ENCODE results near the gene ATL3.
"Not testable (repeated sequence)": the region's sequence is repeated elsewhere in the genome, so short reads cannot be mapped to it uniquely, and the experiment has no call there.

ATL3 gene, protein sequence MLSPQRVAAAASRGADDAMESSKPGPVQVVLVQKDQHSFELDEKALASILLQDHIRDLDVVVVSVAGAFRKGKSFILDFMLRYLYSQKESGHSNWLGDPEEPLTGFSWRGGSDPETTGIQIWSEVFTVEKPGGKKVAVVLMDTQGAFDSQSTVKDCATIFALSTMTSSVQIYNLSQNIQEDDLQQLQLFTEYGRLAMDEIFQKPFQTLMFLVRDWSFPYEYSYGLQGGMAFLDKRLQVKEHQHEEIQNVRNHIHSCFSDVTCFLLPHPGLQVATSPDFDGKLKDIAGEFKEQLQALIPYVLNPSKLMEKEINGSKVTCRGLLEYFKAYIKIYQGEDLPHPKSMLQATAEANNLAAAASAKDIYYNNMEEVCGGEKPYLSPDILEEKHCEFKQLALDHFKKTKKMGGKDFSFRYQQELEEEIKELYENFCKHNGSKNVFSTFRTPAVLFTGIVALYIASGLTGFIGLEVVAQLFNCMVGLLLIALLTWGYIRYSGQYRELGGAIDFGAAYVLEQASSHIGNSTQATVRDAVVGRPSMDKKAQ

DNA sequence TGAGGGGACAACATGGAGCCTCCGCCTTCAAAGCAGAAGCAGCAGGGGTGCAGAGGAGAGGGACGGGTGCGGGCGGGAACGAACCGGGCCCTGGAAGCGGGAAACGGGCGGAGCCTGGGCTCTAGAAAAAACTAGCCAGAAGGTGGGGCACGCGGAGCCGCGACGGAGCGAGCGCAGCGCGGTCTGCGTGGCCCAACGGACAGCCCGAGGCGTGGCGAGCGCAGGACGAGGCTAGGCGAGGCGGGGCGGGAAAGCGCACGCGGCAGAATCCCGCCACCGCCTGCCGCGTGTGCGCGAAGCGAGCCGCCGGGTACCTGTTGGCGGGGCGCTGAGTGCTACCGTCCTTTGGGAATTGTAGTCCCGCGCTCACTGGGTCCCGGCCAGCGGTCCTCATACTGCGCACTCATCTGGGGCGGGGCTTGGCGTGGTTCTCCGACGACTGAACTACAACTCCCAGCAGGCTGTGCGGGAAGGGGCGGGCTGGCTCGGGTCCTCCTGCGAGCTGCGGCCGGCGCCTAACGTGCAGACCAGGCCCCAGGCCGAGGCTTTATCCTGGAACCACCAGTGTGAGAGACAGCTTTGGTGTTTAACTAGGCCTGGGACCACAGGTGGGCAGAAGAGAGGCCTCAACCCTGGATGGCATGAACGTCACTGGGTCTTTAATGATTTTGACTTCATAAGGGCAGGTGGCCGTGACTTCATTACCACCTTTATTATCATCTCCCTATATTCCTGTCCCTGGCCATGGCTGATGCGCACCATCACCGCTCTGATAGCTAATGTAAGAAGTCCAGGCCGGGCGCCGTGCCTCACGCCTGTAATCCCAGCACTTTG, at the start of gene ATL3:
ATL3 (minus strand) TSS at position 55 of the 834 bp plus-strand sequence; CDS start at position 14, 41 bp downstream.
- in situ Hi-C loops (cut with MboI; ENCODE audit: low sequenced_read_pairs), result no loop called here

DNA sequence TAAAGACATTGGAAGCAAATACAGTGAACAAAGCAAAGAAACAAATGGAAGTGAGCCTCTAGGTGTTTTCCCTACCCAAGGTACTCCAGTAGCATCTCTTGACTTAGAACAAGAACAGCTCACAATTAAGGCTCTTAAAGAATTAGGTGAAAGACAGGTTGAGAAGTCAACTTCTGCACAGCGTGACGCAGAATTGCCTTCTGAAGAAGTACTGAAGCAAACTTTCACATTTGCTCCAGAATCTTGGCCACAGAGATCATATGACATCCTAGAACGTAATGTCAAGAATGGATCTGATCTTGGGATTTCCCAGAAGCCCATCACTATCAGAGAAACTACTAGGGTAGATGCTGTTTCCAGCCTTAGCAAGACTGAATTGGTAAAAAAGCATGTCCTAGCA, 49.4 kb upstream of the ATL3 start:
- in situ Hi-C loops (cut with MboI; ENCODE audit: low sequenced_read_pairs), result no loop called here

DNA sequence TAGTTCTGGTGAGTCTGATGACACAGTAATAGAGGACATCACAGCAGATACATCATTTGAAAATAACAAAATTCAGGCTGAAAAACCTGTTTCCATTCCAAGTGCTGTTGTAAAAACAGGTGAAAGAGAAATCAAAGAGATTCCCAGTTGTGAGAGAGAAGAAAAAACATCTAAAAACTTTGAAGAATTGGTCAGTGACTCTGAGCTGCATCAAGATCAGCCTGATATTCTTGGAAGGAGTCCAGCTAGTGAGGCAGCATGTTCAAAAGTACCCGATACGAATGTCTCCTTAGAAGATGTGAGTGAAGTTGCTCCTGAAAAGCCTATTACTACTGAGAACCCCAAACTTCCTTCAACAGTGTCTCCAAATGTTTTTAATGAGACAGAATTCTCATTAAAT, 48.8 kb upstream of the ATL3 start:
- in situ Hi-C loops (cut with MboI; ENCODE audit: low sequenced_read_pairs), result no loop called here

DNA sequence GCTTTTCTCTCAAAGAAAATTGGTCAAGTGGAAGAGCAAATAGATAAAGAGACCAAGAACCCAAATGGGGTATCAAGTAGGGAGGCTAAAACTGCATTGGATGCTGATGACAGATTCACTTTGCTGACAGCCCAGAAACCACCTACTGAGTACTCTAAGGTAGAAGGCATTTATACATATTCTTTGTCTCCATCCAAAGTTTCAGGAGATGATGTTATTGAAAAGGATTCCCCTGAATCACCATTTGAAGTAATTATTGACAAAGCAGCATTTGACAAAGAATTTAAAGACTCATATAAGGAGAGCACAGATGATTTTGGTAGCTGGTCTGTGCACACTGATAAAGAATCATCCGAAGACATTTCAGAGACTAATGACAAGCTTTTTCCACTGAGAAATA, 47.8 kb upstream of the ATL3 start:
- in situ Hi-C loops (cut with MboI; ENCODE audit: low sequenced_read_pairs), result no loop called here

DNA sequence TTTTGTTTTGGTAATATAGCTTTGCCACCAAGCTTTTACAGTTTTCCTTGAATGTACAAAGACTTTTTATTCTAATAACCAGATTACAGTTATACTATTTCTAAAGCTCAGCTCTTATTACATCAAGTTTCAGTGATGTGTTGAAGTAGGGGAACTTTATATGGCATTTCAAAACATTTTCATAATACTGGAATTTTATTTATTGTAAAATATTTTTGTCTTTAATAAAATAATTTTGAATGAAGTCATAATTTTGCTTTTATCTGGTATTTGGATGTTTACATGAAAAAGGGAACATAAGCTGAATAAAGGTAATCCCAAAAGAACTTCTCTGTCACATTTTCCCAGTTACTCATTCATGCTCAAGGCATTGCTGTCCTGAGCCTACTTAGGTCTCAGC, 44.9 kb upstream of the ATL3 start:
- in situ Hi-C loops (cut with MboI; ENCODE audit: low sequenced_read_pairs), result no loop called here

DNA sequence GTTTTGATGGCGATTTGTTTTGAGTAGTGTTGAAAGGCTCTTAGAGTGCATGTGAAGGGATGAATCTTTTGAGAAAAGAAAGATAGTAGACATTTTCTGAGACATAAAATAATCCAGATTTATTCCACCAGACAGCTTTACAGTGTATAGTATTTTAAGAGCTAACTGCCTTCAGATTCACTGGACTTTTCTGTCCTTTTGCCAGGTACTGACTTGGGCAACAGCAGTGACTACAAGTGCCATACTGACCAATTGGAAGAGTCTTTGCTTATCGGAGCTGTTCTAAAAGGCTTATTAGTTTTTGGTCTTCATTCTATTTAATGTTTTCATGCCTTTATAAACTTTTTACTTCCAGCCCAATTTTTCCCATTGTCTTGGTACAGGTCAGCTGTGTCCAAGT, 42.6 kb upstream of the ATL3 start:
- in situ Hi-C loops (cut with MboI; ENCODE audit: low sequenced_read_pairs), result no loop called here

DNA sequence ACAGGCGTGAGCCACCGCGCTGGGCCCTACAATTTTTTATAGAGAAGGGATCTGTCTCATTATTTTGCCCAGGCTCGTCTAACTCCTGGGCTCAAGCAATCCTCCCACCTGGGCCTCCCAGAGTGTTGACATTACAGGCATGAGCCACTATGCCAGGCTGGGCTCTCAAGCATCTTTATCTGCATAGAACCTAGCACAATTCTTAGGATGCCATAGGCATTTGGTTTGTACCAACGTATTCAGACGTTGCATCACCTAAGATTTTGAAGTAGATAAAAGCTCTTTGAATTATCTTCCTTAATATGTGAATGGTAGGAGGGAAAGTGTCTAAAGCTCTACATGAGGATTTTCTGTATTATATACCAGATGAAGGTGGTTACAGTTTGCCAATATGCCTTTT, 40.7 kb upstream of the ATL3 start:
- in situ Hi-C loops (cut with MboI; ENCODE audit: low sequenced_read_pairs), result no loop called here

DNA sequence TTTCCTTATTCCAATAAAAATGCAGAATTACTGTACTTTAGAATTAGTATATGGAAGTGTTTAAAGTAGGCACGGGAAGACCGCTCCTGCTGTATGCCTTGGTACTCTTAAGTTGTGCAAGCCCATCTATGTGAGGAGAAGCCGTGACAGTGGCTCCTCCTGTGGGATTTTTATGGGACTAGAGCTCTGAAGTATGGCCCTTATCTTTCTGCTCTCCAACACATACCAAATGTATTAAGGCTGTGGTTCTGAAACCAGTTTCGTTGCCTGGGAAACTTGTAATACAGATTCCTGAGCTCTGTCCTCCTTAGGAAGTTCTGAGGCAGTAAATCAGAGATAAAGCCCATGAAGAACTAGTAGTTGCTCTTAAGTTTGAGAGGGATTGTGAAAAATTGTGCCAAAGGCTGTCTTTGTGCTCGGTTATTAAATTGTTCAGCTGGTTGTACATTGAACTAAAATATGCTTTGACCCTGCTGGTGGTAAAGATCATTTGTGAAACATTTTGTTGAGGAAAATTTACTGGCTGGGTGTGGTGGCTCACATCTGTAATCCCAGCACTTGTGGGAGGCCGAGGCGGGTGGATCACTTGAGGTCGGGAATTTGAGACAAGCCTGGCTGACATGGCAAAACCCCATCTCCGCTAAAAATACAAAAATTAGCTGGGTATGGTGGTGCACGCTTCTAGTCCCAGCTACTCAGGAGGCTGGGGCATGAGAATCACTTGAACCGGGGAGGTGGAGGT, 39.5 kb upstream of the ATL3 start:
- in situ Hi-C loops (cut with MboI; ENCODE audit: low sequenced_read_pairs), result no loop called here

DNA sequence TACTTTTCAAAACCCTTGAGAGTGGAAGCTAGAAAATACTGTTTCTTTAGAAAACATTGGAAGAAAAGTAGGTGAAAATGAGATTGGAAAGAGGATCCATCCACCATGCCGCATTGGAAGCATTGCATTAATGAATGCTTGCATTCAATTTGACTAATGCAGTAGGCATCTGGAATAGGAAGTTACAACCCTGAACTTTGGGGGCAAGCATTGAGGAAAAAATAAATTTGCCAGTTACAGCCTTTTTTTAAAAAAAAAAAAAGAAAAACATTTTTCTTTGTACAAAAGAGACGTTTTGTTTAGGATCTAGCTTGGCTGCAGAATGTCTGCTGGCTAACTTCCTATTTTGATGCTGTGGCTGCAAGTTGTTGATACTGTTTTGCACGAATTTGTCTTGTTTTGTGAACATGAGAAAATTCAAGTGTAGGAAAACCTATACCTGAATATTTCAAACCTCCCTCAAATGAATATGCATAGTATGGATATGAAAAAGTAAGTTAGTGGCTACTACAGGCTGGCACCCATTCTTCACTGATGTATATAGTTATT, 38.2 kb upstream of the ATL3 start:
- in situ Hi-C loops (cut with MboI; ENCODE audit: low sequenced_read_pairs), result no loop called here

DNA sequence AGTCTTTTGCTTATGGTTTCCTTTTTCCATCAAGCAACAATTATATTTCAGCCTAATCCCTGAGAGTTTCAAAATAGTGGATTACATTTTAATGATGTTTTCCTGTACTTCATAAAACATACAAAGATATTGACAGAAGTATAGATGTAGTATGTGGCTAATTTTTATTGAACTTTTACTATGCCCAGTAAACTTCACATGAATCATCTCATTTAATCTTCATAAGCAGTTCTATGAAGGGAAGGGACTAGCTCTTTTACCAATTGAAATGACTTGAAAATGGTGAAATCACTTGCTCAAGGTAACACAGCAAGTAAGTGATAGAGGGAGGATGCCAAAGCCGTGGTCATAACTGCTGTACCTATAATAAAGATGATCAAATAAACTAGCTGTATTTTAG, 37.6 kb upstream of the ATL3 start:
- in situ Hi-C loops (cut with MboI; ENCODE audit: low sequenced_read_pairs), result no loop called here

DNA sequence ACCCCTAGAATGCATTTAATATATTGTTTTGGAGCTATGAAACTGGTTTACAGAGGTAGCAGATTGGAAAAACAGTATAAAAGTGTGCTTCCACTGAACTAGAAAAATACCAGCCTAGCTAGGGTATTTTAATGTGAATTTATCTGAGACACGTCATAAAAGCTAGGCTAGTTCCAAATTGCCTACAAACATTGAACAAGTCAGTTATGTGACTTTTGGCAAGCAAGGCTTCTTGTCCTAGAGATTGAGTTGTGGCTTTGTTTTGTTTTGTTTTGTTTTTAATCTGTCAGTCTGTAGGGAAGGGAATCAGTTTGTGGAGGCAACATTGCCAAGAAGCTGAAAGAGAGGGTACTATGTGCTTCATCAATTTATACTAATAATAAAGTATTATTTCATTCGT, 34.4 kb upstream of the ATL3 start:
- in situ Hi-C loops (cut with MboI; ENCODE audit: low sequenced_read_pairs), result no loop called here

DNA sequence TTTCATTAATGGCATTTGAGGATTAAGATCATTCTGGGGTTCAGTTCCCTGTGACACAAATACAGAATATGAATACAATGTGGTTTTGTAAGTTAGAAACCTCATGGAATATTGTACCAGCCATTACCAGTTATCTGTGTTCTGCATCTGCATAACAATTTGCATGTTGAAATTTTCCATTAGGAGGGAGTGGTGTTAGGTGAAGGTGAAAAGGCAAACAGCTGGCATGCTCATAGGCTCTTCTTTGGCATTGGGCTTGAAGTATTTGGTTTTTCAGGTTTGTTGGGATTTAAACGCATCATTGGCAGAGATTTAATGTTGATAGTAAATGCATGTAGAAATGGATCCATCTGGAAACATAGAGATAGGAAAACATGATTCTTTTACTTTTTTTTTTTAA, 28.7 kb upstream of the ATL3 start:
- in situ Hi-C loops (cut with MboI; ENCODE audit: low sequenced_read_pairs), result no loop called here

DNA sequence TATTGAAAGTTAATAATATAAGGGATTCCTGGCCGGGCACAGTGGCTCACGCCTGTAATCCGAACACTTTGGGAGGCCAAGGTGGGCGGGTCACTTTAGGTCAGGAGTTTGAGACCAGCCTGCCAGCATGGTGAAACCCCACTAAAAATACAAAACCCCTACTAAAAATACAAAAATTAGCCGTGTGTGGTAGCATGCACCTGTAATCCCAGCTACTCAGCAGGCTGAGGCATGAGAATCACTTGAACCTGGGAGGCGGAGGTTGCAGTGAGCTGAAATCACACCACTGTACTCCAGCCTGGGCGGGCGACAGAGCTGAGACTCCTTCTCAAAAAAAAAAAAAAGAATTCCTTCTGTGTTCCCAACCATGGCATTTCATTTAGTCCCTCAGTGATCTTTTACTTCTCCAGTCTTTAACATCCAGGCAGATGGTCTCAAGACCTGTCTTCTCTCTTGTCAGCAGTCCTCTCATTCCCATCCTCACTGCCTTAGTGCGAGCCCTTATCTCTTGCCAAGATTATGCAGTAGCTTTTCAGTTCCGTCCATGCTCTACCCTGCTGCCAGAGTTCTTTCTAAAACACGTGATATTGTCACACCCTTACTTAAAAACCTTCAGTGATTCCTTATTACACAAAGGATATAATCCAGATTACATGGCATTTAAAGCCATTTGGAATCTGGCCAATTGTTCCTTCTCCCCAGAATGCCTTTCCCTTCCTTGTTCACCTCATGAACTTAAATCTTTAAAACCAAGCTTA, 28.0 kb upstream of the ATL3 start:
- in situ Hi-C loops (cut with MboI; ENCODE audit: low sequenced_read_pairs), result no loop called here

DNA sequence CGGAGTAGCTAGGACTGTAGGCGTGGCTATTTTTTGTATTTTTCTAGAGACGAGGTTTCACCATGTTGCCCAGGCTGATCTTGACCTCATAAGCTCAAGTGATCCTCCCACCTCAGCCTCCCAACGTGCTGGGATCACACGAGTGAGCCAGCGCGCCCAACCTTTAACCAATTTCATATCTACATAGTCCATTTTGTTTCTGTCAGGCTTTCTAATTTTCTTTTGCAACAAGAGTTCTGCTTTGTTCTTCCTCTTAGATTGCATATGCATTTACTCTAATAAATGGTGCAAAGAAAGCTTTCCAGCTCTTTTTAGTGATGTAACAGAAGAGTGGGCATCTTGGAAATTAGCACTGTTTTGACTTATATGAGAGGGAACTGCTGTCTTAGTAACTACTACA, 23.4 kb upstream of the ATL3 start:
- in situ Hi-C loops (cut with MboI; ENCODE audit: low sequenced_read_pairs), result no loop called here

DNA sequence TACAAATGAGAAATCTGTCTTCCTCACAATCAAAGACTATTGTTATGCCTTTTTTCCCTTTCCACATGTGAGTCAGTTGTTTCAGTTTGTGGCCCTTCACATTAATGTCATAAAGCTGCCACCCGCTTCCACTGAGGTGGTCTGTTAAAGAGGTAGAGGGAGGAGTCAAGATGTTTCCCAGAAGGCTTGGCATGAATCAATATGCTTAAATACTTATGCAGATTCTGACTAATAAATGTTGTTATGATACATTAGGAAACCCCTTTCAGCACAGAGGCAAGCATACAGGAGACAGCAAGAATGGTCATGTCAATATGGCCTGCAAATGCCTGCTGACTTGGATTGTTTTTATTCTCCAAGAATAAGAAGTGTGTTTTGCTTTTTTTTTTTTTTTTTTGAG, 16.7 kb upstream of the ATL3 start:
- in situ Hi-C loops (cut with MboI; ENCODE audit: low sequenced_read_pairs), result no loop called here

DNA sequence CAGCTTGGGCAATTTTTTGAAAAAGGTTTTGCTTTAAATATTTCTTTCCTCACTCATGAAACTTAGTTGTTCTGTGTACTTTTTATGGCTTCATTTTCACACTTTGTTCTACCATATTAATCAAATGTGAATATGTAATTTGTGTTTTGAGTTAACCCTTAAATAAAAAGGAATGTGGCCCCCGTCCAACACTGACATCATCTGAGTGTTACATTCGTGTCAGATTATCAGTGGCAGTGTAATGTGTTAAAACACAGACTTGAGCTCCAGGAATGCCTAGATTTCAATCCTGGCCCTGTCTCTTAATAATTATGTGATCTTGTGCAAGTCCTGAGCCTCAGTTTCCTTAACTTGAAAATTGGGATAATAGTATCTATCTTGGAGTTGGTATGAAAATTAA, 15.8 kb upstream of the ATL3 start:
- in situ Hi-C loops (cut with MboI; ENCODE audit: low sequenced_read_pairs), result no loop called here

DNA sequence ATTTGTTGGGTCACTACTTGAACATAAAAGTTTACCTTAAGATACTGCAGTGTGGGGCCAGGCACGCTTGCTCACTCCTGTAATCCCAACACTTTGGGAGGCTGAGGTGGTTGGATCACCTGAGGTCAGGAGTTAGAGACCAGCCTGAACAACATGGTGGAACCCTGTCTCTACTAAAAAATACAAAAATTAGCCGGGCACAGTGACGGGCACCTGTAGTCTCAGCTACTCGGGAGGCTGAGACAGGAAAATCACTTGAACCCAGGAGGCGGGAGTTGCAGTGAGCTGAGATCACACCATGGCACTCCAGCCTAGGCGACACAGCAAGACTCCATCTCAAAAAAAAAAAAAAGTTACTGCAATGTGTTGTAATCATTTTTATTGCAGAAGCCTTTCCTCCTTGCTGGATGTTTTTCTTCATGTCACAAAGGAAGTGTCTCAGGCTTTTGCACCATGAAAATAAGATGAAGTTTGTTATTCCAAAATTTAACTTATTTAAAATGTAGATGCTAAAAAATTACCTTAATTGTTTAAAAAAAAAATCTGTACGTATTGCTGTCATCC, 14.1 kb upstream of the ATL3 start:
- in situ Hi-C loops (cut with MboI; ENCODE audit: low sequenced_read_pairs), result not testable (repeated sequence)

DNA sequence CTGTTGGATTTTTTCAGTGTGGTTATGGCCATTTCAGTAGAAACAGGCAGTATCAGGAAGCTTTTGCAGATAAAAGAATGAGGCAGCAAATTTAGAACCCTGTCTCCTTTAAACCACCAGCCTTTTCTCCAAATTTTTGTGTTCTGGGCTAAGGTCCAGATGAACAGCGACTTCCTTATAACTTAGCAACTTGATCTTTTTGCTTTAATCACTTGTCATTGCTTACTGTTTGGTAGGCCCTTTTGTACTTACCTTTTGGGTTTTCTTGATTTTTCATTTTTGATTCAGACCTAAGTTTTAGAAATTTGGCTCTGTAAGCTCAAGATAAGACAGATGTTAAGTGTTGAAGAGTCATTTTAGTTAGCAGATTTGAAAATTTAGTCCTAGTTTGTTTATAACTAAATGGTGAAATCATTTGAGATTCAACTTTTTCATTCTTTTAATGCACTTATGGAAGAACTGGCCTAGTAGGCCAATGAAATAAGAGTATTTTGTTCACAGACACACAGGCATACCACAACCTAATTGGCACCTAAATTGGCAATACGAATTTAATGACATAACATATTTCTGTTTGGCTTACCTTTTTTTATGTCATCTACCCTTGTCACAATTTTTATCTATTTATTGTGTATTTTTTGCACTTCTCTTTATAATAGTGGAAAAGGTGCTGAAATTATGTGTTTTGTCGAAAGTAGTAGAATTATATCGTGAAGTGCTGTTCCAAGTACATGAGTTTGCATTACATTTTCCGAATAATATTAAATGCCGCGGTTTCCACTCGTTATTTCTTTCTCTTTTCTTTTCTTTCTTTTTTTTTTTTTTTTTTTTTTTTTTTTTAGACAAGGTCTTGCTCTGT, 12.2 kb upstream of the ATL3 start:
- in situ Hi-C loops (cut with MboI; ENCODE audit: low sequenced_read_pairs), result no loop called here

Measured in hTERT RPE-1 (cell line).